NCI-H1092 treated with DMSO at 0.1 percent for 48 hours (cell line): ENCODE results near the gene RNASE11.
"Not testable (repeated sequence)": the region's sequence is repeated elsewhere in the genome, so short reads cannot be mapped to it uniquely, and the experiment has no call there.

Source experiments
- DNase-seq: peaks from one replicate; lab custom pipeline; 2025; lab: John Stamatoyannopoulos, UW

Gene RNASE11

DNA sequence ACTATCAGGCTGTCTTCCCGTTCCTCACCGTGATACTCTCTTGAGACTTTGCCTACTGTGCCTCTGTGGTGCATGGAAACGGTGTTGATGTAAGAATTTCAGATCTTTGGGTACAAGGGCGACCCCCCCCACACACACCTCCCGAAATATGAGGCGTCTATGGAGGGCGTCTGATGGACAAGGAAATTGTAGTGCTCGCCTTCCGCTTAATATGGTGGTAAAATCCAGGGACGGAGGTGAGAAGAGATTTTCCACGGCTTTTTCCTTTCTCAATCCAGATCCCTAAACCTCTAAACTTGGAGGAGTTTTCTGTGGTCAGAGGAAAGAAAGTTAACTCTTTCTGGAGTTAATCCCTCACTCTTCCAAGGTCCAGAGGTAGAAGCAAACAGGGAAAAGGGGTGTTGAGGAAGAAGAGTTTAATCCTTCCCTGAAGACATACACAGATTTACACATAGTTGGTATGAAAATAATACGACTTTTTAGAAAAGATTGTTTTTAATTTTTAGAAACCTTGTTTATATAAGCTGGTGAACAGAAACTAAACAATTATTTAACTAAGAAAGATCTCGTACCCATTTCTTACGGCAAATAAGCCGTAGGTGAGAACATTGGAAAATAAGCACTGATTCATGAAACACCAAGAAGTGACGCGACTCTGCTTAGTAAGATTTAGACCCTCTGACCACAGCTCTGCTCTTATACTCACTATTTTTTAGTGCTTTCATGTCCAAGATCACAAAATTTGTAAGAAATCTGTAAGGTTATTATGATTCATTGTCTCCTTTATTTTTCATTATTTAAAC lies 26.4 kb upstream of the RNASE11 start:
- DNase-seq = no peak

DNA sequence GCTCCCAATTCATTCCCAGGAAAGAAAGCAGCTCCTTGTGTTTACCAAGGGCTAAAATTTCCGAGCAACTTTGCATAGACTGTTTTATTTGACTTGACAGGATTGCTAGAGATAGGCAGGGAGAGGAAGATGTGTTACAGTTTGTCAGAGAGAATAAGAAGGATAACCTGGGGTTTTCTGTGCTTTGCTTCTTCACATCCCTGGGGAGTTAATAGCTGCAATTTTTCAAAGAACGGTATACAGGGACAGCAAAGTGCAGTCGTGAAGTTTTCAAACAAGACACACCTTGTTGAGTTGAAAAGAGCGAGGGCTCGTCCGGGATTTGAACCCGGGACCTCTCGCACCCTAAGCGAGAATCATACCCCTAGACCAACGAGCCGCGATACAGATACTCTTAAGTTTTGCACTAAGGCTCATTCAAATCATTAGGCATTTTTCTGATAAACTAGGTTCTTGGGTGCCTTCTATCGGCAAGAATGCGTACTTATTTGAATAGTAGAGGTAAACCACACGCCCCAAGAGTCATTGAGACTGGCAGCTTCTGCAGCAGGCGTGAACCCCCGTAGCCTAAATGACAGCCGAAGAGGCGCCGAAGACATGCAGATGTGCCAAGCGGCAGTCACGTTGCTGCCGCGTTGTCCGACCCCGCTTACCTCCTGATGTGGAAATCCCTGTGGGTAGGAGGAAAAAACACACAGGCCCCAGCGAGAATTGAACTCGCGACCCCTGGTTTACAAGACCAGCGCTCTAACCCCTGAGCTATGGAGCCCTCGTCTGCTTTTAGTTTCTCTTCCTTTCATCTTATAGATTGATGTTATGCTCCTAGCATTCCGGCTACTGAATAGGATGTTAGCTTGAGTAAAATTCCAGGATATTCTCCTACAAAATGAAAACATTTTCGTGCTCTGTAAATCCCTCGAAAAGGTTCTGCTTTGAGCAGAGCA lies 25.6 kb upstream of the RNASE11 start:
- DNase-seq = peak; percentile 88

DNA sequence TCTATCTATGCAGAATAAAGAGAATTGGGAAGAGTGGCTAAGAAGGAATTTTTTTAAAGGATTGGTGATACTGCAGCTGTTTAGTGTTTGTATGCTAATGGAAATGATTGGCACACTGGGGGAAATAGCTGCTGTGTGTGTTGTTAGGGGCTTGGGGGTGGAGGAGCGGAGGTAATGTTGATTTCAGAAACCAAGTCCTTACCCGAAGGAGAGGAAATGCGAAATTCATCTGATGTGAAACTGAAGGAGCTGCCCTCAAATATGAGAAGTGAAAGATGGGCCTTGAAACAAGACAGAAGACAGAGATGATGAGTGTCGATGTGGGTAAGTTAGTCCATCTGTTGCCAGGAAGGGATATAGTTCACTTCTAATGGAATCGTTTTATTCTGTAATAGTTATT lies 24.6 kb upstream of the RNASE11 start:
- no peak for DNase-seq

DNA sequence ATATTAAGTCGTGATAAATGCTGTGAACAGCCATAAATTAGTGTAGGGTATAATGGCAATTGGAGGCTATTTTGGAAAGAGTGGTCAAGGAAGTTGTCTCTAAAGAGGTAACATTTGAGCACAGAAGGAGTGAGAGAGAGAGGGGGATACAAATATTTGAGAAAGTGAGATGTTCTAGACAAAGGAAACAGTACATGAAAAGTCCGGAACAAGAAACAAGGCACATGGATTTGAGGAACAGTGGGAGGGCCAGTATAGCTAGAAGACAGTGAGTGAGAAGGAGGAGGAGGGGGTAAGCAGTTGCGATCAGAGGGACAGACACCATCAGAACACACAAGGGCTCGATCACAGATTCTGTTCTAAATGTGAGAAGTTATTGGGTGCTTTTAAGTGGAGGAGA lies 23.5 kb upstream of the RNASE11 start:
- no peak for DNase-seq

GRCh38 chr14:20610002-20610765 lies 22.4 kb upstream of the RNASE11 start:
- DNase-seq = peak; percentile 87

DNA sequence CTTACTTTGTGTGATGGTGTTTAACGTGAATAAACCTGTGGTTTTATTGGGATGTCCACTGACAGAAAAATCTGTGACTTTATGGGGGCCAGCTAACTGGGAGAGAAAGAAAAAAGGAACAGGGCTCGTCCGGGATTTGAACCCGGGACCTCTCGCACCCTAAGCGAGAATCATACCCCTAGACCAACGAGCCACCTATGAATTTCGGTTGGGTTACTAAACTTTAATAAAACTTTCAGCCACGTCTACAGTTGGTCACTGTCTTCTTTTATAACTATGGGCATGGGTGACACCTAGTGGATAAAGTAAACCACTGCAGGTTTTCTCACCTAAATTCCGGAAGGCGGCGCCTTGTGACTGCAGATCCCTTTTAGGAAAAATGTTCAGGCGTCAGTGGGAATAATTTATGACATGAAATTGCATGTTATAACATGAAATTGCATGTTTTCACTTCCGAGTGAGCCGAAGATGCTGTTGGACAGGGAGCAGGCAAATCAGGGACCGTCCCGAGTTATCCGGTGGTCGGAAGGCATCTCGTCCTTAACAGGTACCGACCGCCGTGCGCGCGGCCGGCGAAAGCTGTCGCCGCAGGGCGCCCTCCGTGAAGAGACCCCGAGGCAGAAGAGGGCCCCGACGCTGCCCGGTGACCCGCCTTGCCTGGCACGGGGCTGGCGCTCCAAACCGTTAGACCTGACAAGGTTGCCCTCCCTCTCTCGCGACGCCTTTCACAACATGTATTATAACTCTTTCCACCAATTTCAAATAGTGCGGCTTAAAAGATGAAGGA lies 21.6 kb upstream of the RNASE11 start:
- DNase-seq = peak; percentile 91

GRCh38 chr14:20608383-20609110 lies 20.7 kb upstream of the RNASE11 start:
- DNase-seq = no peak

GRCh38 chr14:20607617-20608016 lies 19.8 kb upstream of the RNASE11 start:
- no peak for DNase-seq

GRCh38 chr14:20606902-20607242 lies 19.1 kb upstream of the RNASE11 start:
- no peak for DNase-seq

GRCh38 chr14:20606190-20606901 lies 18.5 kb upstream of the RNASE11 start:
- DNase-seq = peak; percentile 8

- DNase-seq = no peak
These were observed 16.3 kb upstream of the RNASE11 start for GRCh38 chr14:20603813-20604690.

GRCh38 chr14:20602583-20602982 lies 14.8 kb upstream of the RNASE11 start:
- no peak for DNase-seq

- DNase-seq = no peak
These were observed 13.7 kb upstream of the RNASE11 start for GRCh38 chr14:20601522-20601921.

DNA sequence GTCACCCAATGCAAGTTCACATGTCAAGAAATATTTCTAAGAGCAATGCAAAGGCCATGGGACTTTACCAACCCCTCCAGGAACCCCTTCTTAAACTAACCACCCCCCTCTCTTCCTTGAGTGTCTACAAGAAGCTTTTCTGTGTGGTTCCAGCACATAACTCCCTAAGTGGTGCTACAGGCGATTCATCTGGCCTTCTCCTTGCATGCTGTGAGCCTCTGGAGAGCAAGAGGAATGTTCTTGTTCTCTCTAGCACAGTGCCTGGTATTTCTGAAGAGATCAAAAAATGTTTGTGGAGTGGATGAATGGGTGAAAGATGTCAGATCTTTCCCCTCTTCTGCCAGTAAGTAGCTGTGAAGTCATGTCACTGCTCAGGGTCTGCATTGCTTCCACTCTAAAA lies 9.3 kb upstream of the RNASE11 start:
- DNase-seq = no peak

GRCh38 chr14:20595726-20596125 lies 7.9 kb upstream of the RNASE11 start:
- not testable (repeated sequence) for DNase-seq

DNA sequence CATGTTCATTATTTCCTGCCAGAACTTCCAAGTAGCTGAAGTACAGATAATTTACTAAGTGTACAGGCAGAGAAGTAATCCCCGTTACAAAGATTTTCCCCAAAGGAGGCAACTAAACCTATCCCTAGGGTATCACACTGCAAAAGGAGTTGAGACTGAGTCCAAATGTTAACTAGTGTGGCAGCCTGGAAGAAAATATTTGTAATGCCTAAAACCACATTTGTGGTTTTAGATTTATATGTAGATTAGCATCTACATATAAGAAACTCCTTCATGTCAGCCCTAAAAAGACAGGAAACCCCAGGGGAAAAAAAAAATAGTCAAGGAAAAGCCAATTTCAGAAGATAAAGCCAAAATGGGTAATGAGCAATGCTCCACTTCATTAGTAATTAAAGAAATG lies 4.8 kb upstream of the RNASE11 start:
- DNase-seq = no peak

DNA sequence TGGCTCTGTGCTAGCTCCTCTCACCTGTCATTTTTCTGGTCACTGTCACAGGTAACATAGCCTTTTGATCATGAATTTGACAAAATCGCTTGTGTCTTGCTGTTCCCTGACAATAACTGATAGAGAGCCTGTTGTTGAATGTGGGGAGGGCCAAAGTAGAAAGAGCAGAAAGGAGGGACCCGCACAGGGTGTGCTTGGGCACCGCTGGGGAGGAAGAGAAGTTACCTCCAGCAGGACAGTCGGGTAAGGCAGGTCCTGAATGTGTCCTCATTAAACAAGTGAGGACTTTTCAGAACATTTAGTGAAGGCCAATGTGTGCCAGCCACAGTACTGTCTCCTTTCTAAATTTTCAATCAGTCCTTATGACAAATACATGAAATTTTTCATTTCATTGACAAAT lies 3.4 kb upstream of the RNASE11 start, which contains the start of gene RNASE12:
Gene RNASE12 (minus strand): TSS at position 142 of the 400 bp plus-strand sequence. CDS start 653 bp downstream, outside the sequence.
- DNase-seq = no peak

DNA sequence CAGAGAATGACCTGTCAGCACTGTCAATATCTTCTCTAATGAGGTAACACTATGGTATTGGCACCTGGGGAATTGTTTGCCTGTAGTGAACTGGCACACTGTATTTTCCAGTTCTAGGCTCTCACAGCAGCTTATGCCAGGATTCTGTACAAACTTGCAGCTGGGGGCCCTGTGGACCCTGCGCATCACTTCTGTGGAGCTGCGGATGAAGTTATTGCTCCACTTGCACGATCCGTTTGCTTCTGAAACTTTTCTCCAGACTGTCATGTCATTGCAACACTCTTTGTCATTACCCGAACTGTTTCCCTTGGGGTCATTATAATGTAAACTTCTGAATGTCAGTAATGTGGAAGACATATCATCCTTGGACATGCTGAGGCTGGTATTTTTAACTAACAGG lies 3.9 kb downstream of the RNASE11 start:
- DNase-seq = no peak

DNA sequence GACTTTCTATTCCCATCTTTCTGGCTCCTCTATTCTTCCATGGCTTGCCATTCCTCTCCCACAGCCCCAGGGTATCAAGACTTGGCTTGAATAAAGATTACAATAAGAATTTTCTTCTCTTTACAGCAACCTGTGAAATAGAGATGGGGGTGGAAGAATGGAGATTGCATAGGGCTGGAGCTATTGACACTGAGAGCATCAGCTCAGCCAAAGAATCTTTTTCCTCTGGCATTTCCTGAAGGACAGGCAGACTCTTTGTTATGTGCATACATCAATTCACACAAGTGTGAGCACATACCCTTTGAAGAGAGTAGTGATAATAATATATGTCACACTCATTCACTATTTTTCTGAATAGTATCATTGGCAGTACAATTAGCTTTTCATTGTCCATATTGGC lies 4.7 kb downstream of the RNASE11 start:
- no peak for DNase-seq
